Small intestine (tissue), 7 donors: ENCODE data around the gene IGSF21. TPM values are rescaled to one million over a fixed set of nuclear protein-coding genes. Genes with fewer than 3 reads are reported as not detected.

ENCODE experiments used
- DNase-seq, 2 donors: peaks; one replicate each; pipeline versions ENCODE4 v3.0.0 to v3.0.0-alpha.2; 2013
- FAIRE-seq: peaks from 2 replicates; lab custom pipeline; 2012; peaks lifted over from hg19 to GRCh38; lab: Jason Lieb, UNC
- H3K27ac ChIP-seq, 3 donors: one replicate each; pipeline ENCODE4 v1.5.1; 2013; ENCODE audit warnings: low read length in 2 of 3, mild to moderate bottlenecking in 2 of 3, control low read depth in 1 of 3, inconsistent platforms in 1 of 3, low read depth in 1 of 3, moderate library complexity in 1 of 3
- H3K27me3 ChIP-seq, 3 donors: one replicate each; pipeline ENCODE4 v1.6.1; 2013; ENCODE audit warnings: low read length in 3 of 3, inconsistent platforms in 1 of 3; ENCODE audit not compliant: control insufficient read depth in 3 of 3, insufficient read depth in 3 of 3
- H3K36me3 ChIP-seq, 3 donors: one replicate each; pipeline ENCODE4 v1.6.1; 2013; ENCODE audit warnings: low read length in 3 of 3, inconsistent platforms in 1 of 3, low read depth in 1 of 3, mild to moderate bottlenecking in 1 of 3, moderate library complexity in 1 of 3; ENCODE audit not compliant: control insufficient read depth in 3 of 3, insufficient read depth in 2 of 3
- H3K4me1 ChIP-seq, 3 donors: one replicate each; pipeline ENCODE4 v1.6.1; 2013; ENCODE audit warnings: low read length in 2 of 3, inconsistent platforms in 1 of 3, low read depth in 1 of 3, mild to moderate bottlenecking in 1 of 3, moderate library complexity in 1 of 3; ENCODE audit not compliant: control insufficient read depth in 3 of 3, insufficient read depth in 2 of 3
- H3K4me3 ChIP-seq, 3 donors: one replicate each; pipeline ENCODE4 v1.5.1; 2013; ENCODE audit warnings: low read length in 3 of 3, control low read depth in 1 of 3, inconsistent platforms in 1 of 3, low read depth in 1 of 3, mild to moderate bottlenecking in 1 of 3, moderate library complexity in 1 of 3
- H3K9me3 ChIP-seq, 2 donors: one replicate each; pipeline ENCODE4 v1.6.1; 2013; ENCODE audit warnings: low read depth in 1 of 2, low read length in 1 of 2; ENCODE audit not compliant: control insufficient read depth in 2 of 2, insufficient read depth in 1 of 2
- WGBS, 3 donors: extraction: QIAGEN DNeasy Blood & Tissue Kit; methylation state at CpG; one replicate each; pipeline ENCODE4 v1.1.7; 2013; 5-methylcytosine and 5-hydroxymethylcytosine counted together
- polyA plus RNA-seq, 4 donors: library from polyadenylated mRNA; stranded (reverse) in 3 of 4; unstranded in 1 of 4; fragments of 200-250 nt in 3 of 4; fragments of 120-200 nt in 1 of 4; gene quantifications; one replicate each; pipeline versions ENCODE4 v1.2.1 to v1.2.3, GENCODE V29; 2013
- donor health status: healthy with polysubstance abuse.
- donor health status: control.
- donor health status: control.
- donor health status: Bipolar disorder and iron deficiency.
- donor health status: healthy.

IGSF21 gene
- polyA plus RNA-seq, 4 donors, result 0.18 to 0.38 TPM; not detected in 2

GRCh38 chr1:18309552-18310155, 202.1 kb downstream of the IGSF21 start:
- Histone ChIP-seq H3K27me3 (no peaks in the 10 kb centered on the region), H3K4me3 (no peak overlapping the region), H3K9me3 (no peaks in the 10 kb centered on the region), H3K27ac (no peak overlapping the region), H3K4me1 (no peaks in the 10 kb centered on the region), H3K36me3 (no peaks in the 10 kb centered on the region)
- FAIRE-seq (no peak), DNase-seq (no peak)
- WGBS, 3 donors, result 60 to 68% (median 62%) methylated on average over 10 of the region's 10 CpGs

GRCh38 chr1:18312961-18313360, 205.4 kb downstream of the IGSF21 start:
- no peaks in the 10 kb centered on the region for H3K4me1 ChIP-seq
- no peak overlapping the region for H3K4me3 ChIP-seq
- DNase-seq (no peak), FAIRE-seq (no peak)
- H3K9me3 ChIP-seq, result no peaks in the 10 kb centered on the region
- no peaks in the 10 kb centered on the region for H3K27me3 ChIP-seq
- no peaks in the 10 kb centered on the region for H3K36me3 ChIP-seq
- no peak overlapping the region for H3K27ac ChIP-seq
- 80 to 84% (median 81%) methylated on average over 10 of the region's 10 CpGs for WGBS, 3 donors

- Histone ChIP-seq H3K27me3 (no peaks in the 10 kb centered on the region), H3K4me1 (no peaks in the 10 kb centered on the region), H3K9me3 (no peaks in the 10 kb centered on the region), H3K36me3 (no peaks in the 10 kb centered on the region), H3K27ac (no peak overlapping the region), H3K4me3 (no peak overlapping the region)
- DNase-seq (no peak), FAIRE-seq (no peak)
- 85 to 90% (median 89%) methylated on average over 2 of the region's 2 CpGs for WGBS, 3 donors
Measured at GRCh38 chr1:18313523-18313922, 205.9 kb downstream of the IGSF21 start.

- no peak for FAIRE-seq
- H3K9me3 ChIP-seq, result peaks cover 0 to 4% of the 10 kb centered on the region in 2 donors
- H3K4me1 ChIP-seq, result no peaks in the 10 kb centered on the region
- H3K36me3 ChIP-seq, result no peaks in the 10 kb centered on the region
- no peak overlapping the region for H3K27ac ChIP-seq
- no peaks in the 10 kb centered on the region for H3K27me3 ChIP-seq
- no peak for DNase-seq
- H3K4me3 ChIP-seq, result no peak overlapping the region
- WGBS, 3 donors, result 56 to 74% (median 62%) methylated on average over 9 of the region's 9 CpGs
Measured at GRCh38 chr1:18314399-18314798, 206.8 kb downstream of the IGSF21 start.

GRCh38 chr1:18315449-18315848, 207.9 kb downstream of the IGSF21 start:
- no peak for DNase-seq
- H3K27ac ChIP-seq, result no peak overlapping the region
- FAIRE-seq, result no peak
- H3K4me1 ChIP-seq, result no peaks in the 10 kb centered on the region
- H3K4me3 ChIP-seq, result no peak overlapping the region
- peaks cover 0 to 4% of the 10 kb centered on the region in 2 donors for H3K9me3 ChIP-seq
- WGBS, 3 donors, result 87 to 94% (median 92%) methylated on average over 1 of the region's 1 CpG
- H3K27me3 ChIP-seq, result no peaks in the 10 kb centered on the region
- no peaks in the 10 kb centered on the region for H3K36me3 ChIP-seq

GRCh38 chr1:18316764-18317163, 209.2 kb downstream of the IGSF21 start:
- H3K27me3 ChIP-seq, result no peaks in the 10 kb centered on the region
- FAIRE-seq (no peak), DNase-seq (no peak)
- 10 to 39% (median 27%) methylated on average over 3 of the region's 3 CpGs for WGBS, 3 donors
- no peak overlapping the region for H3K4me3 ChIP-seq
- H3K36me3 ChIP-seq, result no peaks in the 10 kb centered on the region
- H3K4me1 ChIP-seq, result no peaks in the 10 kb centered on the region
- peaks cover 0 to 4% of the 10 kb centered on the region in 2 donors for H3K9me3 ChIP-seq
- no peak overlapping the region for H3K27ac ChIP-seq

- no peak for DNase-seq
- no peak overlapping the region for H3K4me3 ChIP-seq
- no peaks in the 10 kb centered on the region for H3K4me1 ChIP-seq
- no peak for FAIRE-seq
- no peaks in the 10 kb centered on the region for H3K27me3 ChIP-seq
- peaks cover 0 to 4% of the 10 kb centered on the region in 2 donors for H3K9me3 ChIP-seq
- no peak overlapping the region for H3K27ac ChIP-seq
- H3K36me3 ChIP-seq, result no peaks in the 10 kb centered on the region
Measured at GRCh38 chr1:18319099-18319498, 211.5 kb downstream of the IGSF21 start.

- WGBS, 3 donors, result 42 to 56% (median 53%) methylated on average over 7 of the region's 7 CpGs
- no peak for FAIRE-seq
Measured at GRCh38 chr1:18320051-18320450, 212.5 kb downstream of the IGSF21 start.

More at GRCh38 chr1:18320051-18320450, 212.5 kb downstream of the IGSF21 start:
- no peaks in the 10 kb centered on the region for H3K36me3 ChIP-seq
- no peaks in the 10 kb centered on the region for H3K27me3 ChIP-seq
- no peaks in the 10 kb centered on the region for H3K4me1 ChIP-seq
- H3K27ac ChIP-seq, result no peak overlapping the region
- H3K9me3 ChIP-seq, result peaks cover 0 to 4% of the 10 kb centered on the region in 2 donors
- no peak overlapping the region for H3K4me3 ChIP-seq
- no peak for DNase-seq
